GM23338 (cell line): Measurements from ENCODE around the gene OMD.

Experiments
- CREB1 ChIP-seq: fragments of 250-450 bp; sonication (Bioruptor Pico); IDR thresholded peaks from 2 replicates; pipeline ENCODE4 v1.5.0; 2020; ENCODE audit warnings: low read depth, mild to moderate bottlenecking, moderate library complexity
- CTCF ChIP-seq, 2 experiments: fragments of 200-600 bp in 1 of 2; sonication (generic) in 1 of 2; conservative IDR thresholded peaks; 2 replicates each; pipeline versions ENCODE4 v1.5.1 to v1.6.1; 2016 to 2017; ENCODE audit warnings: antibody characterized with exemption in 2 of 2, low read depth in 2 of 2, mild to moderate bottlenecking in 2 of 2, moderate library complexity in 1 of 2
- EZH2 ChIP-seq: fragments of 200-600 bp; sonication (generic); IDR thresholded peaks from one replicate; pipeline ENCODE4 v1.8.0; 2017; ENCODE audit warnings: antibody characterized with exemption, mild to moderate bottlenecking, low read depth; ENCODE audit not compliant: unreplicated experiment
- EZH2phosphoT487 ChIP-seq: fragments of 200-600 bp; sonication (generic); IDR thresholded peaks from one replicate; pipeline ENCODE4 v1.8.1; 2018; ENCODE audit warnings: antibody characterized with exemption; ENCODE audit not compliant: unreplicated experiment
- JUNB ChIP-seq: IDR thresholded peaks from one replicate; pipeline ENCODE4 v1.6.1; 2016; ENCODE audit warnings: antibody characterized with exemption; ENCODE audit not compliant: unreplicated experiment
- NANOG ChIP-seq: IDR thresholded peaks from 2 replicates; pipeline ENCODE4 v1.6.1; 2016; ENCODE audit warnings: antibody characterized with exemption, borderline replicate concordance
- POLR2AphosphoS5 ChIP-seq: IDR thresholded peaks from 2 replicates; pipeline ENCODE4 v1.6.1; 2016; ENCODE audit warnings: antibody characterized with exemption, low read depth
- STAT1 ChIP-seq: IDR thresholded peaks from one replicate; pipeline ENCODE4 v1.6.1; 2016; ENCODE audit warnings: antibody characterized with exemption; ENCODE audit not compliant: unreplicated experiment
- TF ChIP-seq, protein P1 (sequence below): IDR thresholded peaks from one replicate; pipeline ENCODE4 v1.6.1; 2018; ENCODE audit warnings: antibody characterized with exemption; ENCODE audit not compliant: unreplicated experiment

DNA sequence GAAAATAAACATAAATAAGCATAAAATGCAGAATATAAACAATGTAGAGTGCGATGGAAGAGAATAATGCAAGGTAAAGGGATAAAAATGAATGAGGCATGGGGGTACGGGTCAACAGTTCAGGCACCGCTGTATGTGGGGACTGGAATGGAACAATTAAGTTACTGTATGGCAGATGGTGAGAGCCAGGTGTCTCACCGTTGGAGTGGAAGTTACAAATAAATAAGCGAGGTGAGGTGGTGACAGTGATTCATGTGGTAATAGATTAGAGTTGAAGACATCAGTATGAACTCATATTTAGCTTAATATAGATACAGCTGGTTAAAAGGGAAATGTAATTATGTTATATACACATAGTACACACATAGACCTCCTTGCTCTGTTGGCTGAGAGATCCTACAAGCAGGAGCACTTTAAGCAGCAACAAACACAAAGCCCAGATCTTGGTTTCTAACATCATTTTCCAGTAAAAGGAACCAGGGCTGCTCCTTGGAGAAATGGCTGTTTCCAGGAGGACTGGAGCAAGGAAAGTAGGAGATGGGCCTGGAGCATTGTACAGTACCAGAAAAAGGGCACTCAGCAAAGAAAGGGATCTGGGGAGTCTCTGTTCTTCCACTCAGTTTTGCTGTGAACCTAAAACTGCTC is 2.4 kb upstream of the OMD start:
- TF ChIP-seq CTCF (conservative IDR thresholded peaks at IDR 0.05; ENCODE audit: low read depth in 2 of 2) (no peak), EZH2phosphoT487 (no peak), POLR2AphosphoS5 (no peak), EZH2 (no peak), STAT1 (no peak), CREB1 (no peak), JUNB (no peak), NANOG (no peak)
- TF ChIP-seq, protein P1, sequence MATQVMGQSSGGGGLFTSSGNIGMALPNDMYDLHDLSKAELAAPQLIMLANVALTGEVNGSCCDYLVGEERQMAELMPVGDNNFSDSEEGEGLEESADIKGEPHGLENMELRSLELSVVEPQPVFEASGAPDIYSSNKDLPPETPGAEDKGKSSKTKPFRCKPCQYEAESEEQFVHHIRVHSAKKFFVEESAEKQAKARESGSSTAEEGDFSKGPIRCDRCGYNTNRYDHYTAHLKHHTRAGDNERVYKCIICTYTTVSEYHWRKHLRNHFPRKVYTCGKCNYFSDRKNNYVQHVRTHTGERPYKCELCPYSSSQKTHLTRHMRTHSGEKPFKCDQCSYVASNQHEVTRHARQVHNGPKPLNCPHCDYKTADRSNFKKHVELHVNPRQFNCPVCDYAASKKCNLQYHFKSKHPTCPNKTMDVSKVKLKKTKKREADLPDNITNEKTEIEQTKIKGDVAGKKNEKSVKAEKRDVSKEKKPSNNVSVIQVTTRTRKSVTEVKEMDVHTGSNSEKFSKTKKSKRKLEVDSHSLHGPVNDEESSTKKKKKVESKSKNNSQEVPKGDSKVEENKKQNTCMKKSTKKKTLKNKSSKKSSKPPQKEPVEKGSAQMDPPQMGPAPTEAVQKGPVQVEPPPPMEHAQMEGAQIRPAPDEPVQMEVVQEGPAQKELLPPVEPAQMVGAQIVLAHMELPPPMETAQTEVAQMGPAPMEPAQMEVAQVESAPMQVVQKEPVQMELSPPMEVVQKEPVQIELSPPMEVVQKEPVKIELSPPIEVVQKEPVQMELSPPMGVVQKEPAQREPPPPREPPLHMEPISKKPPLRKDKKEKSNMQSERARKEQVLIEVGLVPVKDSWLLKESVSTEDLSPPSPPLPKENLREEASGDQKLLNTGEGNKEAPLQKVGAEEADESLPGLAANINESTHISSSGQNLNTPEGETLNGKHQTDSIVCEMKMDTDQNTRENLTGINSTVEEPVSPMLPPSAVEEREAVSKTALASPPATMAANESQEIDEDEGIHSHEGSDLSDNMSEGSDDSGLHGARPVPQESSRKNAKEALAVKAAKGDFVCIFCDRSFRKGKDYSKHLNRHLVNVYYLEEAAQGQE, result no peak
